Natural killer cell (primary cell): ENCODE data around the gene TTC34. TPM values are rescaled to one million over a fixed set of nuclear protein-coding genes. Genes with fewer than 3 reads are reported as not detected.

ENCODE experiments used
- ATAC-seq, 3 donors: fragments of 150-1000 bp in 2 of 3; fragments of 200-7000 bp in 1 of 3; cut with Tn5 transposase; 1 replicate in 1 of 3; 2 replicates in 2 of 3; pipeline ENCODE4 v1.10.0; 2021; ENCODE audit warnings: mild to moderate bottlenecking in 2 of 3, moderate library complexity in 2 of 3
- DNase-seq, 2 donors: peaks; one replicate each; pipeline versions ENCODE4 v3.0.0 to v3.0.0-alpha.2; 2013 to 2021; ENCODE audit warnings: mixed read lengths in 1 of 2
- H3K27ac ChIP-seq: one replicate; pipeline ENCODE4 v1.5.1; 2013; ENCODE audit warnings: mild to moderate bottlenecking, low read length
- H3K27me3 ChIP-seq: one replicate; pipeline ENCODE4 v1.6.1; 2013; ENCODE audit warnings: low read length; ENCODE audit not compliant: control insufficient read depth, insufficient read depth
- H3K36me3 ChIP-seq: one replicate; pipeline ENCODE4 v1.6.1; 2013; ENCODE audit warnings: low read length; ENCODE audit not compliant: control insufficient read depth, insufficient read depth
- H3K4me1 ChIP-seq: one replicate; pipeline ENCODE4 v1.6.1; 2013; ENCODE audit warnings: low read length; ENCODE audit not compliant: control insufficient read depth, insufficient read depth
- H3K4me3 ChIP-seq: one replicate; pipeline ENCODE4 v1.5.1; 2013; ENCODE audit warnings: low read length
- H3K9me3 ChIP-seq: one replicate; pipeline ENCODE4 v1.6.1; 2013; ENCODE audit warnings: low read length; ENCODE audit not compliant: control insufficient read depth, insufficient read depth
- H3K27ac Mint-ChIP-seq, 2 donors: one replicate each; pipeline ENCODE4 v1.8.0; 2022; ENCODE audit warnings: mild to moderate bottlenecking in 2 of 2, mixed read lengths in 2 of 2, moderate library complexity in 1 of 2
- H3K27me3 Mint-ChIP-seq, 2 donors: one replicate each; pipeline ENCODE4 v1.8.0; 2022; ENCODE audit warnings: low read depth in 2 of 2, mixed read lengths in 2 of 2
- H3K36me3 Mint-ChIP-seq: one replicate; pipeline ENCODE4 v1.8.0; 2022; ENCODE audit warnings: mixed read lengths
- H3K4me1 Mint-ChIP-seq, 2 donors: one replicate each; pipeline ENCODE4 v1.8.0; 2022; ENCODE audit warnings: mixed read lengths in 2 of 2
- H3K4me3 Mint-ChIP-seq: one replicate; pipeline ENCODE4 v1.8.0; 2022; ENCODE audit warnings: mild to moderate bottlenecking, moderate library complexity, mixed read lengths
- H3K9me3 Mint-ChIP-seq, 2 donors: one replicate each; pipeline ENCODE4 v1.8.0; 2022; ENCODE audit warnings: mixed read lengths in 2 of 2
- CTCF ChIP-seq: fragments of 200-600 bp; IDR thresholded peaks from one replicate; pipeline ENCODE4 v1.8.0; 2022; ENCODE audit warnings: antibody characterized with exemption
- WGBS: methylation state at CpG from one replicate; pipeline ENCODE4 v1.1.7; 2013; ENCODE audit warnings: missing lambda C conversion rate; ENCODE audit not compliant: insufficient coverage; 5-methylcytosine and 5-hydroxymethylcytosine counted together
- intact Hi-C: fragments of 100-400 bp; cut with micrococcal nuclease; formaldehyde crosslinking; loops from one replicate; pipeline ENCODE4 v1.14.2; 2022
- total RNA-seq, 4 donors: library from RNA; stranded (reverse); fragments of 120-200 nt in 1 of 4; gene quantifications; one replicate each; pipeline versions ENCODE4 v1.2.3 to v1.2.4, GENCODE V29; 2013 to 2022

Gene TTC34
- total RNA-seq, 3 donors from 2014 or later (not counting 1 experiment from before 2014, with no cell fraction given), result 0.80 to 1.4 (median 1.2) TPM

GRCh38 chr1:2823921-2824610 is 22.6 kb upstream of the TTC34 start:
- Histone ChIP-seq H3K4me1 (no peaks in the 10 kb centered on the region), H3K27ac (no peak overlapping the region), H3K27me3 (no peaks in the 10 kb centered on the region), H3K9me3 (peaks cover 4% of the 10 kb centered on the region), H3K4me3 (no peak overlapping the region), H3K36me3 (no peaks in the 10 kb centered on the region)
- peaks cover 0 to 3% of the 10 kb centered on the region in 2 donors for H3K4me1 Mint-ChIP-seq
- H3K4me3 Mint-ChIP-seq, result no peak overlapping the region
- WGBS, result 37% methylated on average over 22 of the region's 22 CpGs
- DNase-seq (no peak), ATAC-seq (no peak)
- no peak for TF ChIP-seq CTCF
- no peaks in the 10 kb centered on the region for H3K36me3 Mint-ChIP-seq
- intact Hi-C loops, result loop anchor here (5.0 kb wide), 1 partner anchor 598 kb away; no protein-coding TSS in a partner anchor
- H3K9me3 Mint-ChIP-seq, result peaks cover 0 to 4% of the 10 kb centered on the region in 2 donors
- peaks cover 7 to 9% of the 10 kb centered on the region in 2 donors for H3K27me3 Mint-ChIP-seq
- no peak overlapping the region for H3K27ac Mint-ChIP-seq

- DNase-seq (no peak), ATAC-seq (no peak)
- TF ChIP-seq CTCF, result no peak
- Histone ChIP-seq H3K36me3 (no peaks in the 10 kb centered on the region), H3K27me3 (no peaks in the 10 kb centered on the region), H3K27ac (no peak overlapping the region), H3K4me3 (no peak overlapping the region), H3K9me3 (no peaks in the 10 kb centered on the region), H3K4me1 (no peaks in the 10 kb centered on the region)
- peaks cover 7 to 9% of the 10 kb centered on the region in 2 donors for H3K27me3 Mint-ChIP-seq
- no peaks in the 10 kb centered on the region for H3K36me3 Mint-ChIP-seq
- no peak overlapping the region for H3K4me3 Mint-ChIP-seq
- WGBS, result 93% methylated on average over 12 of the region's 12 CpGs
- H3K4me1 Mint-ChIP-seq, result peaks cover 0 to 3% of the 10 kb centered on the region in 2 donors
- H3K27ac Mint-ChIP-seq, result no peak overlapping the region
- intact Hi-C loops, result loop anchor here (5.0 kb wide), 1 partner anchor 600 kb away; no protein-coding TSS in a partner anchor
- H3K9me3 Mint-ChIP-seq, result peaks cover 0 to 3% of the 10 kb centered on the region in 2 donors
Observed at GRCh38 chr1:2822621-2823145, 21.2 kb upstream of the TTC34 start.

GRCh38 chr1:2821966-2822620 is 20.6 kb upstream of the TTC34 start:
- no peaks in the 10 kb centered on the region for H3K27me3 ChIP-seq
- Mint-ChIP-seq H3K36me3 (no peaks in the 10 kb centered on the region), H3K27ac (no peak overlapping the region), H3K27me3 (peaks cover 7 to 9% of the 10 kb centered on the region in 2 donors), H3K9me3 (no peaks in the 10 kb centered on the region), H3K4me3 (no peak overlapping the region), H3K4me1 (peaks cover 0 to 3% of the 10 kb centered on the region in 2 donors)
- no peaks in the 10 kb centered on the region for H3K9me3 ChIP-seq
- H3K36me3 ChIP-seq, result no peaks in the 10 kb centered on the region
- peak; percentile 36 for TF ChIP-seq CTCF
- peak in 1 of 2 donors; percentile 72 for DNase-seq
- H3K27ac ChIP-seq, result no peak overlapping the region
- intact Hi-C loops, result loop anchor here (5.0 kb wide), 1 partner anchor 600 kb away; no protein-coding TSS in a partner anchor
- no peaks in the 10 kb centered on the region for H3K4me1 ChIP-seq
- no peak overlapping the region for H3K4me3 ChIP-seq
- 25% methylated on average over 29 of the region's 29 CpGs for WGBS
- ATAC-seq, result peak in 2 of 3 donors; percentile 30 to 84
